Left renal cortex interstitium (tissue), 4 donors: Measurements from ENCODE around the gene MLYCD. TPM values are rescaled to one million over a fixed set of nuclear protein-coding genes. Genes with fewer than 3 reads are reported as not detected.

ENCODE experiments used
- DNase-seq, 4 donors: peaks; one replicate each; pipeline ENCODE4 v3.0.0-alpha.2; 2013; ENCODE audit warnings: low read depth in 4 of 4, low spot score in 2 of 4, missing footprints in 1 of 4
- polyA plus RNA-seq, 4 donors: library from polyadenylated mRNA; unstranded; fragments of 120-200 nt; gene quantifications; one replicate each; pipeline ENCODE4 v1.2.1, GENCODE V29; 2013; ENCODE audit not compliant: insufficient read length in 4 of 4

Gene MLYCD
- polyA plus RNA-seq, 4 donors, result 3.9 to 5.7 (median 5.0) TPM

- peak in 1 of 4 donors; percentile 32 for DNase-seq
Observed at GRCh38 chr16:83952940-83953795, 54.3 kb downstream of the MLYCD start, which contains the start of gene OSGIN1. Gene OSGIN1, plus strand, starts transcription at chr16:83953240. Its CDS starts 4,432 bp downstream, at chr16:83957672.

DNA sequence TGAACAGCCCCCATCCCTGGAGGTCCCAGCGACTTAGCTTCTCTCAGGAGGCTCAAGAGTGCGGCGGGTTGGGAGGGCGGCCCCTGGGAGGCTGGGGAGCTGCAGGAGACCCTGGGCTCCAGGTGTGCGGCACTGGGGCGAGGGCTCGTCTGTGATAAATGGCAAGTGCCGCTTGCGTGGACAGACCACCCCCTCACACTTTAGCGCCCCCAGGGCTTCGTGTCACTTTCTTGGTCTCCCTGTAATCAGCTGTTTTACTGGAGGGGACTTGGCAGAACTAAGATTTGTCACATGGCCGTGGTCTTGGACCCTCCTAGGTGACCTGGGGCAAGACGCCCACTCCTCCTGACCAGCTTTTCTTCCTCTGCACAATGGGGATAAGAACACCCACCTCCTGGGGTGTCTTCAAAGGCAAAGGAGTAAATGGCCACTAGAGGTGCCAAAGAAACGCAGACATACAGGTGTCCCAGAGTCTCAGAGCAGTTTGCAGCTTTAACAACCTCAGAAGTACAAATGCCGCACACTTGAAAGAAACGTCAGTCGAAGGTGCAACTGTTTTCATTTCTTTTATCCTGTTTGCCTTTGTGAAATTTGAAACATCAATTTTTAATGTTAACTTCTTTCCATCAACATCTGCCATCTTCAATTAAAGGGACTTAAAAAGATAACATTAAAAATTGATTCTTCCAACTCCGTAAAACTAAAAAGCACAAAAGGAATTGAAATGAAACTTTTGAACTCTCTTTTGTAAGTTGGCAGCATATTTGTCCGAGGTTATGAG is 55.1 kb downstream of the MLYCD start:
- no peak for DNase-seq

DNA sequence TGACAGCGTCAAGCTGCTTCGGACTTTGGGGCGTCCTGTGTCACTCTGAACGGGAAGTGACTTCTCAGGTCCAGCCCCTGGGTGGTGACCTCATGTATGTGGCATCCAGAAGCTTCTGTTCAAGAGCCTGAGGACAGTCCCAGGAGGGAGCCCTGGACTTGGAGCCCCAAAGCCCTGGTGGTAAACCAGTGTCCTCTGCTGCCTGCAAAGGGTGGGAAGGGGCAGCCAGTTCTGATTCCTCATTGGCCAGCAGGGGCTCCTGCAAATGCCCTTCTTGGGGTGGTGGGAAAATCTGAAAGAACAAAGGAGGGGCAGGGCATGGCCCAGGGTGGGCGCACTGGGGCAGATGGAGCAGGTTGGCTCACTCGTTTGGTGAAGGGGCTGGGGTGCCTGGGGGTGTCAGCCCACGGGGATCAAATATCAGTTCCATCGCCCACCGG is 55.7 kb downstream of the MLYCD start:
- DNase-seq, result no peak

- DNase-seq, result no peak
Observed at GRCh38 chr16:83955218-83956130, 56.6 kb downstream of the MLYCD start.

DNA sequence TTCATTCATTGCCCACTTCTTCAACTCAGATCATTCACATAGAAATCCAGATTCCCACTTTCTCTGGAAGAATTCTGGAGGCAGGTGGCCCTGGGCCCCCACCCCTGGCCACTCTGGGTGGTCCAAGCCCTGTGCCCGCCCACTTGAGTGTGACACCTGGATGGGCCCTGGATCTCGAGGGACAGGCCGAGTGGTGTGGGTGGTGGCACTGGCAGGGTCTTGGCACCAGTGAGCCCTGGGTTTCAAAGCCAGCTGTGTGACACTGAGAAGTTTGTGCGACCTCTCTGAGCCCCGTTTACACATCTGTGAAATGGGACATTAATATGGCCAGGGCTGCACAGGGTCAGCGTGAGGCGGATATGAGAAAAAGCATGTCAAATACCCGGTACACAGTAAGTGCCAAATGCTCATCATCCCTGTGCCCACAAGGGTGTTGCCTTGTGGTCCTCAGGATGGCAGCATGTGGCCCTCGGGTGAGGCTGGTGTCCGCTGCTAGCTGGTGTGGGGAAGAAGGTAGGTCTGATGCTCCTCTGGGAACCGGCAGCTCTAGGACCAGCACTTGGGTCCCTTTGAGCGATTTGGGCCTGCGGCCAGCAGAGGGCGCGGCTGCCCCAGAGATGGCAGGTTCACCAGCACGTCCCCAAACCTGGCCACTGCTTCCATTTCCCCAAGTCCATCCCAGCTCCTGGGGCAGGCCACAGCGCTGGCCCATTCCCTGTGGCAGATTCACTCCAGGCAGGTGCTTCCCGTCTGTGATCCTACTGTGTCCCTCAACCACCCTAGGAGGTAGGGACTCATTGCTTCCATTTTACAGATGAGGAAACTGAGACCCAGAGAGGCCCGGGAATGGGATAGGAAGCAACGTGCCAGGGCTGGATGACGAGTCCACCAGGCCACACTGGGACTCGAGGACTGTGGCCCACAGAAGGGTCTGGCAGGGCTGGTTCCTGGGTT is 57.7 kb downstream of the MLYCD start:
- peak in 2 of 4 donors; percentile 48 to 69 for DNase-seq

DNA sequence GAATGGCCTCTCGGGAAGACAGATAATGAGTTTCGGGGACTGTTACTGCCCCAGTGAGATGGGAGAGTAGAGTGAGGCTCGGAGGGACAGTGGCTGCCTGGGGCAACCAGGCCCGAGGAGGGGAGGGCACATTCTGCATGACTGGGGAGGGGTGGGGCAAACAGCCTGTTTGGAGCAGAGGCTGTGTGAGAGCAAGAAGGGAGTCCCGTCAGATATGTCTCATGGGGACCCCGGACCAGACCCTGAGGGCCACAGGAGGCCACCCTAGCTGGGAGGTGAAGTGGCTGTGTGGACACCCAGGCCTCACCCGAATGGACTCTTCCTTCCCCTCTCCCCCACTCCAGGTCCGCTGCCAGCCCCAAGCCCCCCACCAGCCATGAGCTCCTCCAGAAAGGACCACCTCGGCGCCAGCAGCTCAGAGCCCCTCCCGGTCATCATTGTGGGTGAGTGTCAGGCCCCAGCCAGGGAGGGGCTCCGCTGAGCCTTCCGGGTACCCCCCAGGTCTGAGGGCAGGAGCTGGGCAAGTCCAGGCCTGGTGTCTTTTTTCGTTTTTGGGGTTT is 58.5 kb downstream of the MLYCD start:
- no peak for DNase-seq

DNA sequence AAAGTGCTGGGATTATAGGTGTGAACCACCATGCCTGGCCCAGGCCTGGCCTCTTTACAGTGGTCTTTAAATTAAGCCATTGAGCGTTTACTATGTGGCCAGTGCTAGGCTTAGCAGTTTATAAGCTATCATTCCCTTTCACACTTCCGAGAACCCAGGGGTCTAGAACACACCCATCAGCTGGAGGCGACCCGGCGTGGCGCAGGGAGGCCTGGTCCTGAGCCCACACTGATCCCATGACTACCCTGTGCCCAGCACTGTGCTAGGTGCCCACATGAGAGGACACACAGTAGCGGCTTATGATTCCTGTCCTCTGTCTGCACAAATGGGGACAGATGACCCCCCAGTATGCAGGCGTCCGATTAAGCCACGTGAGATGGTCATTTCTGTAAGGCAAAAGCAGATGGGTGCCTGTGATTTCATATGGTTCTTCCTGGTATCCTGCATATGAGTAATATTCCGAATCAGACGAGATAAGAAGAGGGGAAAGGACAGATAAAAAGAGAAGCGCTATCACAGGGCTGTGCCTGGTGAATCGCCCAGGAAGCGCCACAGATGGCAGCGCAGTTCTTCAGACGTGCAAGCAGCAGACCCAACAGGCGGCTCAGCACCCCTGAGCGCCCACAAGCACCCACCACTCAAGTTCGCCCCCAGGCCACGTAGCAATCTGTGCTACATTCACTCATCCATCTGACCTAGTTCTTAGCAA is 59.4 kb downstream of the MLYCD start:
- DNase-seq, result no peak

DNA sequence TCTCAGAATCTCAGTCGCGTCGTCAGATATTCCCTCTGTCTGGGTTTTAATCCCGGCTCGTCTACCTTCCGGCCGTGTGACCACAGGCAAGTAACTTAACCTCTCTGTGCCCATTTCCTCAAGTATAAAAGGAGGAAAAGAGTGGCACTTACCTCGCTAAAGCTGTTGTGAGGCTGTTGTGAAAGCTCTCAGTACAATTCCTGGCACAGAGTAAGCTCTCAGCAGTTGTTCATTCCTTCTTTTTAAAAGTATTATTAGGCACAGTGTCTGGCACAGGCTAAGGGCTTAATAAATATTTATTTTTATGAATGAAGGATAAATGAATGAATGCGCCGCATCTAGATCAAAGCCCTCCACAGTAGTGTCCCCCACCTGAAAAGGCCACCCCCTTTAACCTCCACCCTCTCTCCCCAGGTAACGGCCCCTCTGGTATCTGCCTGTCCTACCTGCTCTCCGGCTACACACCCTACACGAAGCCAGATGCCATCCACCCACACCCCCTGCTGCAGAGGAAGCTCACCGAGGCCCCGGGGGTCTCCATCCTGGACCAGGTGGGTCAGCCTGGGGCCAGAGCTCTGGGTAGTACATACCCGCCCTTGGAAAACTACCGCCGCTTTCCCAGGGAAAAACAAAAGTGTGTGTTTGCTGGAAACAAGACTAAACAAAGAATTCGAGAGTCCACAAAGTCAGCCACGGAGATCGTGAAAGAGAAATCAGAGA is 60.1 kb downstream of the MLYCD start:
- DNase-seq, result no peak

DNA sequence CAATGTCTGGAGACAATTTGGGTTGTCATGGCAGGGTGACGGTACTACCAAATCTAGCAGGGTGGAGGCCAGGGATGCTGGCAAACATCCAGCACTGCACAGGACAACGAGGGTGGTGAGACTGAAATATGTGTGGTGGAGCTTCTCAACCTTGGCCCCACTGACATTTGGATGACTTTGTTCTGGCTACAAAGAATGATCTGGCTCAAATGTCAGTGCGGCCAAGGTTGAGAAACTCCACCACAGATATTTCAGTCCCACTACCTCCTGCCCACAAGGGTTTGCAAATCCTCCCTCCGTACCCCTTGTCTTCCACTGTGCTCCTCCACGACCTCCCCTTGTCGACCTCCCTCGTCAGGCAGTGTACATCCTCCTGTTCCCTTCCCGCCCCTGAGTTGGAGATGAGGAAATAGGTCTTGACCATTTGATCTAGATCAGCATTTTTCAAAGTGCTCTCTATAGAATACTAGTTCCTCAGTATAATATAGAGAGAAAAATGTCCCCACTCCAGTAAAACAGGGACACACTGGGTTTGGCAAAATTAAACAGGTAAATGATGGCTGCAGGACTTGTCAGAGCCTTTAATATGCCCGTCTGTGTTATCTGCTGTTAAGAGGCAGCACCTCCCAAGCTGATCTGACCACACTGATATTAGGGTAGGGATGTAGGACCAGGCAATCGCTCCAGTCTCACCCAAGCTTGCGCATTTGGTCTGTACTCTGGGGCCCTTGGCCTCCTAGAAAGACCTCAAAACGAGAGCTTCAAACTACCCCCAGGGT is 60.9 kb downstream of the MLYCD start:
- no peak for DNase-seq

DNA sequence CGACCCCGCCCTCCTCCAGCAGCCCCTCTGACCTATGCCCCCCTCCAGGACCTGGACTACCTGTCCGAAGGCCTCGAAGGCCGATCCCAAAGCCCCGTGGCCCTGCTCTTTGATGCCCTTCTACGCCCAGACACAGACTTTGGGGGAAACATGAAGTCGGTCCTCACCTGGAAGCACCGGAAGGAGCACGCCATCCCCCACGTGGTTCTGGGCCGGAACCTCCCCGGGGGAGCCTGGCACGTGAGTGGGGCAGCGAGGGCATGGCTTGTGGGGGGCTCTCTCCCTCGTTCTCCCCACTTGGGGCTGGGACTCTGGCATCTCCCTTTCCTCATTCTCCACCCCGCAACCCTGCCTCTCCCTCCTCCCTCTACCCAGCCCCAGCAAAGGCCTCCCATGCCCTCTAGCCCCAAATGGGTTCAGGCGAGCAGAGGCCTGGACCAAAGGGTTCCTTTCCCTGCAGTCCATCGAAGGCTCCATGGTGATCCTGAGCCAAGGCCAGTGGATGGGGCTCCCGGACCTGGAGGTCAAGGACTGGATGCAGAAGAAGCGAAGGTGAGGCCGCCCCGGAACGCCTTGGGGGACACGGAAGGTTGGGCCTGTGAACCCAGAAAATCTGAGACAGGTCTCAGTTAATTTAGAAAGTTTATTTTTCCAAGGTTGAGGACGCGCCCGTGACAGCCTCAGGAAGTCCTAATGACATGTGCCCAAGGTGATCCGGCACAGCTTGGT is 61.8 kb downstream of the MLYCD start:
- no peak for DNase-seq

- no peak for DNase-seq
Observed at GRCh38 chr16:83961591-83961990, 62.7 kb downstream of the MLYCD start.

GRCh38 chr16:83963277-83964119 is 64.6 kb downstream of the MLYCD start:
- DNase-seq, result no peak

DNA sequence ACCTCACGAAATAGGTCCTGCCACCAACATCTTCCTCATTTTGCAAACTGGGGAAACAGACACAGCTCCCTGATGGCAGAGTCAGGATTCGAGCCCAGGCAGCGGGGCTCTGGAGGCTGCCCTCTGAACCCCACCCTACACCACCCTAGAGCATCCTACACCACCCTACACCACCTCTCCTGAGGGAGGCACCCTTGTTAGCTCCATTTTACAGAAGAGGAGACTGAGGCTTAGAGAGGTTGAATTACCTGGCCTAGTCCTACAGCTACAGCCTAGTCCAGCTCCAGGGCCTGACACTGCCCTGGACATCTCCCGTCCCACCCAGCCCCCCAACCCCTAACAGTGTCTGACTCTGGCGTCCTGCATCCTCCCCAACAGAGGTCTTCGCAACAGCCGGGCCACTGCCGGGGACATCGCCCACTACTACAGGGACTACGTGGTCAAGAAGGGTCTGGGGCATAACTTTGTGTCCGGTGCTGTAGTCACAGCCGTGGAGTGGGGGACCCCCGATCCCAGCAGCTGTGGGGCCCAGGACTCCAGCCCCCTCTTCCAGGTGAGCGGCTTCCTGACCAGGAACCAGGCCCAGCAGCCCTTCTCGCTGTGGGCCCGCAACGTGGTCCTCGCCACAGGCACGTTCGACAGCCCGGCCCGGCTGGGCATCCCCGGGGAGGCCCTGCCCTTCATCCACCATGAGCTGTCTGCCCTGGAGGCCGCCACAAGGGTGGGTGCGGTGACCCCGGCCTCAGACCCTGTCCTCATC is 65.9 kb downstream of the MLYCD start:
- DNase-seq, result no peak

DNA sequence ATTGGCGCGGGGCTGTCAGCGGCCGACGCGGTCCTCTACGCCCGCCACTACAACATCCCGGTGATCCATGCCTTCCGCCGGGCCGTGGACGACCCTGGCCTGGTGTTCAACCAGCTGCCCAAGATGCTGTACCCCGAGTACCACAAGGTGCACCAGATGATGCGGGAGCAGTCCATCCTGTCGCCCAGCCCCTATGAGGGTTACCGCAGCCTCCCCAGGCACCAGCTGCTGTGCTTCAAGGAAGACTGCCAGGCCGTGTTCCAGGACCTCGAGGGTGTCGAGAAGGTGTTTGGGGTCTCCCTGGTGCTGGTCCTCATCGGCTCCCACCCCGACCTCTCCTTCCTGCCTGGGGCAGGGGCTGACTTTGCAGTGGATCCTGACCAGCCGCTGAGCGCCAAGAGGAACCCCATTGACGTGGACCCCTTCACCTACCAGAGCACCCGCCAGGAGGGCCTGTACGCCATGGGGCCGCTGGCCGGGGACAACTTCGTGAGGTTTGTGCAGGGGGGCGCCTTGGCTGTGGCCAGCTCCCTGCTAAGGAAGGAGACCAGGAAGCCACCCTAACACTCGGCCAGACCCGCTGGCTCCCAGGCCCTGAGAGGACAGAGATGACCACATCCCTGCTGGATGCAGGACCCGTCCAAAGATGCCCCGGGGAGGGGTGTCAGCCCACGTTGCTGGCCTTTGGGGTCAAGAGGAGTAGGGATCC is 66.7 kb downstream of the MLYCD start:
- DNase-seq, result no peak
